Right lung (tissue), 10 donors: ENCODE measurements around the gene SLC19A3. TPM values are rescaled to one million over a fixed set of nuclear protein-coding genes. Genes with fewer than 3 reads are reported as not detected.
"Not testable (repeated sequence)": the region's sequence is repeated elsewhere in the genome, so short reads cannot be mapped to it uniquely, and the experiment has no call there.

Source experiments
- DNase-seq, 2 donors: peaks; one replicate each; pipeline ENCODE4 v3.0.0-alpha.2; 2013
- long read RNA-seq, 8 donors: transcript quantifications; one replicate each; lab custom pipeline, GENCODE V29; 2026
- polyA plus RNA-seq, 5 donors: library from polyadenylated mRNA; unstranded; fragments of 120-200 nt; gene quantifications; one replicate each; pipeline versions ENCODE4 v1.2.1 to v1.2.3, GENCODE V29; 2013; ENCODE audit warnings: inconsistent platforms in 1 of 5, low replicate concordance in 1 of 5; ENCODE audit not compliant: insufficient read length in 5 of 5, insufficient read depth in 1 of 5

SLC19A3 gene
- 10 to 100 TPM; 17.8 to 32.3 (median 20.3) TPM for polyA plus RNA-seq
- long read RNA-seq, donor 1: 0 reads
- long read RNA-seq, donor 2, full-length matches to known transcripts: 1 of 1 reads
- long read RNA-seq, donor 2, partial matches to known transcripts: 0 of 1 reads
- long read RNA-seq, donor 2, other reads (novel, unspliced or antisense): 0 of 1 reads
- long read RNA-seq, donor 3, partial matches to known transcripts: 0 of 1 reads
- long read RNA-seq, donor 3, other reads (novel, unspliced or antisense): 0 of 1 reads
- long read RNA-seq, donor 4: 0 reads
- long read RNA-seq, donor 5, full-length matches to known transcripts: 3 of 3 reads
- long read RNA-seq, donor 5, partial matches to known transcripts: 0 of 3 reads
- long read RNA-seq, donor 5, other reads (novel, unspliced or antisense): 0 of 3 reads
- long read RNA-seq, donor 6, full-length matches to known transcripts: 4 of 4 reads
- long read RNA-seq, donor 6, partial matches to known transcripts: 0 of 4 reads
- long read RNA-seq, donor 6, other reads (novel, unspliced or antisense): 0 of 4 reads
- long read RNA-seq, donor 7, full-length matches to known transcripts: 1 of 1 reads
- long read RNA-seq, donor 7, partial matches to known transcripts: 0 of 1 reads
- long read RNA-seq, donor 7, other reads (novel, unspliced or antisense): 0 of 1 reads
- long read RNA-seq, donor 8: 0 reads

DNA sequence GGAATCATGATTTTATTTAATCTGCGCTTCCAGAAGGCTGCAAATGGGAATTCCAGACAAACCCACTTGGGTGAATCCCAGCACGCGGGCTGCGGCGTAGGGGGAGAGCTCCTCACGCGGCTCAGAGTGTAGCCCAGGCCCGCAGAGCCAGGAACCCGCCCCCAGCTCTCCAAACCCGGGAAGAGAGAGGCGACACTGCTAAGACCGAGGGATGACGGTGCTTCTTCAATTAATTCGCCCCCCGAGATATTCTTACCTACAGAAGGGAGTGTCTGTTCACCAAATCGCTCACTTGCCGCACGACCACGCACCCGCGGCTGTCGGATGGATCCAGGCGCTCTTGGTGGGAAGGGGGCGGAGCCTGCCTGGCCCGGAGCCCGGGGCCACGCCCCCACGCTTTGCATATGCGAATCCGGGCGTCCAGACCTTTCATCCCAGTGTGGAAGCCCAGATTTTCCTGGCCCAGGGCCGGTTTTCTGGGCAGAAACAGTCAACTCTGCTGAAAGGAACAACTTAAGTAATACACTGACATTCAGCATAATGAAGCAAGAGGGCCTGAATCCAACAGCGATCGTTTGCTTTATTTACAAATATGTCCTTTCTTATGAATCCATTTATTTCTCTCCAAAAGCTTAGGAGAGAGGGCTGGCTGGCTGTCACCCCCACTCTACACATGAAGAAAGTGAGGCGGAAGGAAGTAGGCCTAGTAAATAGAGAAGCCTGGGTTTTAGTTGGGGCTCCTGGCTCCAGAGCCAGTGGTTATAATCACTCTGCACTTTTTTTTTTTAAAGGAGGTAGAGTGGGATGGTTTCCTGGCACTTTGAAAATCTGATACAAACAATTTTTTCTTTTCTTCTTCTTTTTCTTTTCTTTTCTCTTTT lies at the start of gene SLC19A3:
TSS of gene SLC19A3 (minus strand) at position 342 of the 881 bp plus-strand sequence. CDS start 15,710 bp downstream, outside the sequence.
- DNase-seq: peak; percentile 96 to 97

- peak; percentile 56 to 75 for DNase-seq
Observed at GRCh38 chr2:227766373-227766883, 48.6 kb upstream of the SLC19A3 start.

- no peak for DNase-seq
Observed at GRCh38 chr2:227765788-227766372, 48.1 kb upstream of the SLC19A3 start.

GRCh38 chr2:227761740-227762476 lies 44.1 kb upstream of the SLC19A3 start:
- peak; percentile 17 to 18 for DNase-seq

GRCh38 chr2:227759411-227760118 lies 41.7 kb upstream of the SLC19A3 start:
- no peak for DNase-seq

DNA sequence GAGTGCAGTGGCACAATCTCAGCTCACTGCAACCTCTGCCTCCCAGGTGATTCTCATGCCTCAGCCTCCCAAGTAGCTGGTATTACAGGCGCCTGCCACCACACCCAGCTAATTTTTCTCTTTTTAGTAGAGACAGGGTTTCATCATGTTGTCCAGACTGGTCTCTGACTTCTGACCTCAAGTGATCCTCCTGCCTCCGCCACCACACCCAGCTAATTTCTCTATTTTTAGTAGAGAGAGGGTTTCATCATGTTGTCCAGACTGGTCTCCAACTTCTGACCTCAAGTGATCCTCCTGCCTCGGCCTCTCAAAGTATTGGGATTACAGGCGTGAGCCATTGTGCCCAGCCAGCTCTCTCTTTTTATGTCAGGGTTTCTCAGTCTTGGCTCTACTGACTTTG lies 38.4 kb upstream of the SLC19A3 start:
- DNase-seq: not testable (repeated sequence)

- no peak for DNase-seq
Observed at GRCh38 chr2:227748079-227748478, 30.3 kb upstream of the SLC19A3 start.

DNA sequence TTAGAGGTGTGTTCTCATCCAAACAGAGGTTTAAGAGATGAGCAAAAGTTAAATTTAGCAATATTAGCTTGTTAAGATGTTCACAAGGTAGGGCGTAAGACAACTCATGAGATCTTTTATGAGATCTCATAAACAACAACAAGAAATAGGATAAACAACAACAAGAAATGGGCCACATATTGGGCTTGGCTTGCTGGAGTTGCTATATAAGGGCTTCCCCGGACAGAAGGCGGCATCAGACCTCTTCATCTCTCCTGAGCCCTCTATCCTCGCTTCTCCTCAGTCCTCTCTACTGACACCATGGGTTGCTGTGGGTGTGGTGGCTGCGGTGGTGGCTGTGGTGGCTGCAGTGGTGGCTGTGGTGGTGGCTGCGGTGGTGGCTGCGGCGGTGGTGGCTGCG lies 27.8 kb upstream of the SLC19A3 start, which contains the start of gene SCYGR8:
TSS of gene SCYGR8 (plus strand) at position 301 of the 400 bp plus-strand sequence. CDS start at position 301, 0 bp downstream.
- no peak for DNase-seq

DNA sequence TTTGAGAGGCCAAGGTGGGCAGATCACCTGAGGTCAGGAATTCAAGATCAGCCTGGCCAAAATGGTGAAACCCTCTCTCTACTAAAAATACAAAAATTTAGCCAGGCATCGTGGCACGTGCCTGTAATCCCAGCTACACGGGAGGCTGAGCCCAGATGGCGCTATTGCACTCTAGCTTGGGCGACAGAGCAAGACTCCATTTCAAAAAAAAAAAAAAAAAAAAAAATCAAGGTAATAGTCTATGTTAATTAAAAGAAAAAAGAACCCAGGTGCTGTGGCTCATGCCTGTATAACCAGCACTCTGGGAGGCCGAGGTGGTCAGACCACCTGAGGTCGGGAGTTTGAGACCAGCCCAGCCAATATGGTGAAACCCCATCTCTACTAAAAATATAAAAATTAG lies 22.9 kb upstream of the SLC19A3 start:
- not testable (repeated sequence) for DNase-seq

DNA sequence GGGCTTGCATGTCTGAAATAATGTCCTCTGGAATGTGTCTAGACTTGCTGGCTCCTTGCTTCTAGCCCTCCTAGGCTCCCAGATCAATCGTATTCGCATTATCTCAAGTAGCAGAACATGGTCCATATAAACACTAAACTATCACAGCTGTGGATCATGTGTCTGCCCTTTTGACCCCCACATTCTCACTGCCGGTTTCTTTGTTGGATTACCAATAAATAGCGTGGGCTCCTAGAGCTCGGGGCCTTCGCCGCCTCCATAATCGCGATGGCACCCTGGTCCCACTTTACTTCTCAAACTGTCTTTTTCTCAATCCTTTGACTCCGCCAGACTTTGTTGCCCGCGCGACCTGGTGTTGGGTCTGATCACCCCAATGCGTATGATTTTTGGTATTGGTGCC lies 21.5 kb upstream of the SLC19A3 start:
- no peak for DNase-seq

- no peak for DNase-seq
Observed at GRCh38 chr2:227728035-227728434, 10.2 kb upstream of the SLC19A3 start, which contains the start of gene SCYGR7. TSS of gene SCYGR7 (plus strand) at chr2:227728335. CDS start at chr2:227728335, 0 bp downstream.

DNA sequence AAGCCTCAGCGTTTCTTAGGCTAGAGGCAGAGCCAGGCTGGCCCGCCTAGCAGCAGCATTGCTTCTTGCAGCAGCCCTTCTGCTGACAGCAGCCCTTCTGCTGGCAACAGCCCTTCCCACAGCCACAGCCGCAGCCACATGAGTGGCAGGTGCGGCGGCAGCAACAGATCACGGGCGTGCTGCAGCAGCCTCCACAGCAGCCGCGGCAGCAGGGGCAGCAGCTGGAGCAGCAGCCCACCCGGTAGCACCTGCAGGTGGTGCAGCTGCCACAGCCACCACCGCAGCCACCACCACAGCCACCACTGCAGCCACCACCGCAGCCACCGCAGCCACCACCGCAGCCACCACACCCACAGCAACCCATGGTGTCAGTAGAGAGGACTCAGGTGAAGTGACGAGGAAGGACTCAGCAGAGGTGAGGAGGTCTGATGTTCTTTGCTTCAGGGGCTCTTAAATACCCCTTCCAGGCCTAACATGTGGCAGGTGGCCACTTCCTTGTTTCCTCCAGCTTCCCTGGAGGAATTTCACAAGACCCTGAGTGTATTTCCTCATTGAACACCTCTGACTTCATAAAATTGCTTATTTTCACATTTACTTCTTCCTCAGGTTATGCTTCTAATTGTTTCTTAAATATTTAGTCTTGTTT lies 6.7 kb upstream of the SLC19A3 start, which contains the start of gene SCYGR6:
TSS of gene SCYGR6 (minus strand) at position 364 of the 646 bp plus-strand sequence. CDS start at position 364, 0 bp downstream.
- no peak for DNase-seq

- not testable (repeated sequence) for DNase-seq
Observed at GRCh38 chr2:227722821-227723220, 5.0 kb upstream of the SLC19A3 start.

GRCh38 chr2:227720680-227721079 lies 2.9 kb upstream of the SLC19A3 start:
- no peak for DNase-seq

DNA sequence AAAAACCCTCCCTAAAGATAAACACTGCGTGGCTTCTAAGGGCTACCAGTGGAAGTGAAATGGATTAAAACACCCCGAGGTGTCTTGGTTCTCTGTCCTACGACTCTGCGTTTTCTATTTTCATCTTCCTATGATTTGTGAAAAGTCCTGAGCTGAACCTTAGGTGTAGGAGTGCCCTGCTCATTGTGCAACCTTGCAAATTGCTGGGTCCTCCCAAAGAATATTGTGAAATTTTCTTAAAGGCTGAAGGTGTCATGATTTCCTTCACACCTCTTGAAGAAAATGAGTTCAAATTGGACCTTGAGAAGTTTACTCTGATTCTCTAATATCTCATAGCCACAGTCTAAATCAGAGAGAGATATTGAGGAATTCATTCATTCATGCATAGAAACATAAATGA lies 1.8 kb upstream of the SLC19A3 start:
- no peak for DNase-seq

DNA sequence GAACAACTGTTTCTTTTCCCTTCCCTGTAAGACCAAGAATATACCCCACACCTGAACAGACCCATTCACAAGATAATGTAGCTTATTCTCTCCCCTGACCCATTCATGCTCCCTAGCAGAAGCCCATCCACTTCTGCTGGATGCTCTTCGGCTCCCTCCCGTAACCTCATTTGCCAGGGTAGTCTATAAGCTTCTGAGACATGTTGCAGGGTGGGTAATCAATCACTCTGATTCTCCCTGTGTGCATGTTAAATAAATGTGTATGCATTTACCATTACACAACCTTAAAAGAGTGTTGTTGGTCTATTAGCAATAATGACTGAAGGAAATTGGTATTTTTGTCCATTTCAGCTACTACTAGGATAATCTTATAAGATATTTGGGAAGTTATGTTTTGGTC lies 1.3 kb downstream of the SLC19A3 start:
- no peak for DNase-seq

DNA sequence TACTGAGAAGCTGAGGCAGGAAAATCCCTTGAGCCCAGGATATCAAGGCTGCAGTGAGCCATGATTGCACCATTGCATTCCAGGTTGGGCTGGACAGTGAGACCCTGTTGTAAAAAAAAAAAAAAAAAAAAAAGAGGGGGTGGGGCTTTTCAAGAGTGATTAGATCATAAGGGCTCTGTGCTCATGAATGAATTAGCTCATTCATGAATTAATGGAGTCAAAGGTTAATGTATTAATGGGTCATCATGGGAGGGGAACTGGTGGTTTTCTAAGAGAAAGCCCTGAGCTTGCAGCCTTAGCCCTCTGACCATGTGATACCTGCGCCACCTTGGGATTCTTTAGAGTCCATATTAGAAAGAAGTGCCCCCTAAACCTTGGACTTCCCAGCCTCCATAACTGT lies 4.5 kb downstream of the SLC19A3 start:
- DNase-seq: no peak

- no peak for DNase-seq
Observed at GRCh38 chr2:227710986-227711385, 6.8 kb downstream of the SLC19A3 start.

DNA sequence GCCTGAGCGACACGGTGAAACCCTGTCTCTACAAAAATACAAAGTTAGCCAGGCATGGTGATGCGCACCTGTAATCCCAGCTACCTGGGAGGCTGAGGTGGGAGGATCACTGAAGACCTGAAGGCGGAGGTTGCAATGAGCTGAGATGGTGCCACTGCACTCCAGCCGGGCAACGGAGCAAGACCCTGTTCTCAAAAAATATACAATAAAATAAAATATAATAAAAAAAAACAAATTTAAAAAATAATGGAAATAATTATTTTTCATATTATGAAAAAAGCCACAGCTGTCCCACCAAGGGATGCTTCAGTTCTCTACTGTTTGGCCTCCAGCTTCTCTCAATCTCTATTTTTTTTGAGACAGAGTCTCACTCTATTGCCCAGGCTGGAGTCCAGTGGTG lies 10.4 kb downstream of the SLC19A3 start:
- DNase-seq: no peak
